ENCODE measurements around the gene ADAMTSL1.

- TF ChIP-seq CTCF (conservative IDR thresholded peaks at IDR 0.05; ENCODE audit: low read length) = no peak
- TF ChIP-seq EZH2phosphoT487 (IDR thresholded peaks at IDR 0.05; ENCODE audit: borderline replicate concordance, low read depth, low read length) = no peak
Observed at GRCh38 chr9:18492612-18493011, 18.7 kb downstream of the ADAMTSL1 start.
